ENCODE data around the gene CHSY3. TPM values are rescaled to one million over a fixed set of nuclear protein-coding genes. Genes with fewer than 3 reads are reported as not detected.

Gene CHSY3
- total RNA-seq, 1 donor from 2014 or later: 3.9 TPM

DNA sequence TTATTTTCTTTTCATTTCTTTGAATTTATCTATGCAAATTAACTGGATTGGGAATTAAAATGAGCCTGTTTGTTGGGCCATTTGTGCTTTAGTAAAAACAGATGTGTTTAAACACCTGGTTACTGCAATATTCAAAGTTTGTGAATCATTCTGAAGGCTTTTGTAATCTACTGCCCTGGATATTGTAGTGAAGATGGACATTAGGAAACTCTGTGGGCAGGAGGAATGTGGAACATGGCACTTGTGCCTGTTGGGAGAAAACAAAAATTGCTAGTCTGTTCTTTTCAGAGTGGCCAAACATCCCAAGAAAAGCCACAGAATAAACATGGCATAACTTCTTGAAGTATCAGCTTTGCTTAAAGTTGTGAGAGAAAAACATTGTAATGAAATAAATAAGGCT lies 40.8 kb downstream of the CHSY3 start:
- no peak overlapping the region for H3K27ac ChIP-seq
- no peak for DNase-seq (ENCODE audit: extremely low spot score in 2 of 2)
- no peak for TF ChIP-seq POLR2A (IDR thresholded peaks at IDR 0.05)
- TF ChIP-seq CTCF (IDR thresholded peaks at IDR 0.05): no peak
- TF ChIP-seq POLR2AphosphoS5 (IDR thresholded peaks at IDR 0.05; ENCODE audit: insufficient read depth in 1 of 2, low read depth in 1 of 2): no peak
- H3K4me1 ChIP-seq: no peaks in the 10 kb centered on the region
- H3K4me3 ChIP-seq: no peak overlapping the region
- intact Hi-C loops (cut with DNase I): no loop called here
- no peaks in the 10 kb centered on the region for H3K27me3 ChIP-seq
- no peaks in the 10 kb centered on the region for H3K9me3 ChIP-seq
- no peaks in the 10 kb centered on the region for H3K36me3 ChIP-seq

DNA sequence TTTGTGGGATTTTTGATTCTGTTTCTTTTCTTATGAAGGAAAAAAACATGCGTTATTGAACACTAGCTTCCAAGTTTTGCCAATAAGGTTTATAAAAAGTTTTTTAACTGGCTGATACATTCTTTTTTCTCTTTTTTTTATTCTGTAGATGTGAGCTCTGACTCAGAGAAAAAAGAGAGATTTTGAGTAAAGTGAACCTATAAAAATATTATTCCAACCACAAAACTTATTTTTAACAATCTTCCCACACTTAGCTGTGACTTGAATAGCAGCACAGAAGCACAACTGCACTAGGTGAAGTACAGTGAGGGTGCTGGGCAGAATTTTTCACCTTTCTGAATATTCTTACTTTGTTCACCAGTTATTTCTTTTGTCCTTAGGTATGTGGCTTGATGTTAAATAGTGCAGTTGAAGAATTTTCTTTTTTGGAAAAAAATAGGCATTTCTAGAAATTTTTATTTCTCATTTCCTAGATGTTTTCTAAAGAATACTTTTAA lies 41.6 kb downstream of the CHSY3 start:
- no peak overlapping the region for H3K27ac ChIP-seq
- no peaks in the 10 kb centered on the region for H3K4me1 ChIP-seq
- intact Hi-C loops (cut with DNase I): no loop called here
- TF ChIP-seq POLR2A (IDR thresholded peaks at IDR 0.05): no peak
- no peak for TF ChIP-seq POLR2AphosphoS5 (IDR thresholded peaks at IDR 0.05; ENCODE audit: insufficient read depth in 1 of 2, low read depth in 1 of 2)
- TF ChIP-seq CTCF (IDR thresholded peaks at IDR 0.05): no peak
- H3K27me3 ChIP-seq: no peaks in the 10 kb centered on the region
- no peak overlapping the region for H3K4me3 ChIP-seq
- no peaks in the 10 kb centered on the region for H3K9me3 ChIP-seq
- no peak for DNase-seq (ENCODE audit: extremely low spot score in 2 of 2)
- no peaks in the 10 kb centered on the region for H3K36me3 ChIP-seq

GRCh38 chr5:129951039-129951438 lies 46.8 kb downstream of the CHSY3 start:
- Histone ChIP-seq H3K4me1 (peaks cover 6% of the 10 kb centered on the region), H3K9me3 (no peaks in the 10 kb centered on the region), H3K27me3 (no peaks in the 10 kb centered on the region), H3K36me3 (no peaks in the 10 kb centered on the region), H3K4me3 (no peak overlapping the region), H3K27ac (no peak overlapping the region)
- TF ChIP-seq POLR2A (IDR thresholded peaks at IDR 0.05) (no peak), CTCF (IDR thresholded peaks at IDR 0.05) (no peak), POLR2AphosphoS5 (IDR thresholded peaks at IDR 0.05; ENCODE audit: insufficient read depth in 1 of 2, low read depth in 1 of 2) (no peak)
- intact Hi-C loops (cut with DNase I): no loop called here
- DNase-seq (ENCODE audit: extremely low spot score in 2 of 2): no peak

- Histone ChIP-seq H3K4me1 (peaks cover 3% of the 10 kb centered on the region), H3K9me3 (no peaks in the 10 kb centered on the region), H3K27me3 (no peaks in the 10 kb centered on the region), H3K4me3 (no peak overlapping the region), H3K36me3 (no peaks in the 10 kb centered on the region), H3K27ac (no peak overlapping the region)
- DNase-seq (ENCODE audit: extremely low spot score in 2 of 2): no peak
- intact Hi-C loops (cut with DNase I): no loop called here
- TF ChIP-seq POLR2AphosphoS5 (IDR thresholded peaks at IDR 0.05; ENCODE audit: insufficient read depth in 1 of 2, low read depth in 1 of 2): no peak
- no peak for TF ChIP-seq CTCF (IDR thresholded peaks at IDR 0.05)
- no peak for TF ChIP-seq POLR2A (IDR thresholded peaks at IDR 0.05)
Measured at GRCh38 chr5:129958581-129958980, 54.3 kb downstream of the CHSY3 start.

DNA sequence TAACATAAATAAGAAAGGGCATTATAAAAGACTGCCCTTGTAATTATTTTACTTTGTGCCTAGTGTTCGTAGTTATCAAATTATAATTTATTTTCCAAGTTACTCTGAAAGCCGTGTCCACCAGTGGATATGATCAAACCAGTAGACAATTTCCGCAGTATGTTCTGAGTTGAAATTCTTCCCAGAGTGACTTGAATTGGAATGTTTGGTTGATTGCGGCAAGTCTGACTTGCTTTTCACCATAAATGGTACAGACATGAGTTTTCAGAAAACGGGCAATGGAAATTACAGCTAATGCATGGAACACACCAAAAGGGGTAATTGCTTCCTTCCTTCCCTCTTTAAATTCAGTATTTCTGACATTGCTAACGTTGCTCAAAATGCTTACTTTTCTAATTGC lies 56.6 kb downstream of the CHSY3 start:
- Histone ChIP-seq H3K9me3 (no peaks in the 10 kb centered on the region), H3K27me3 (no peaks in the 10 kb centered on the region), H3K4me3 (no peak overlapping the region), H3K36me3 (no peaks in the 10 kb centered on the region), H3K27ac (no peak overlapping the region), H3K4me1 (peaks cover 9% of the 10 kb centered on the region)
- TF ChIP-seq CTCF (IDR thresholded peaks at IDR 0.05): no peak
- no peak for TF ChIP-seq POLR2A (IDR thresholded peaks at IDR 0.05)
- no peak for TF ChIP-seq POLR2AphosphoS5 (IDR thresholded peaks at IDR 0.05; ENCODE audit: insufficient read depth in 1 of 2, low read depth in 1 of 2)
- DNase-seq (ENCODE audit: extremely low spot score in 2 of 2): no peak
- intact Hi-C loops (cut with DNase I): no loop called here
